TTC549 (cell line): ENCODE measurements around the gene ID3.
"Not testable (repeated sequence)": the region's sequence is repeated elsewhere in the genome, so short reads cannot be mapped to it uniquely, and the experiment has no call there.

Source experiments
- FAIRE-seq: peaks from 2 replicates; lab custom pipeline; 2012; peaks lifted over from hg19 to GRCh38; lab: Jason Lieb, UNC

Gene ID3

DNA sequence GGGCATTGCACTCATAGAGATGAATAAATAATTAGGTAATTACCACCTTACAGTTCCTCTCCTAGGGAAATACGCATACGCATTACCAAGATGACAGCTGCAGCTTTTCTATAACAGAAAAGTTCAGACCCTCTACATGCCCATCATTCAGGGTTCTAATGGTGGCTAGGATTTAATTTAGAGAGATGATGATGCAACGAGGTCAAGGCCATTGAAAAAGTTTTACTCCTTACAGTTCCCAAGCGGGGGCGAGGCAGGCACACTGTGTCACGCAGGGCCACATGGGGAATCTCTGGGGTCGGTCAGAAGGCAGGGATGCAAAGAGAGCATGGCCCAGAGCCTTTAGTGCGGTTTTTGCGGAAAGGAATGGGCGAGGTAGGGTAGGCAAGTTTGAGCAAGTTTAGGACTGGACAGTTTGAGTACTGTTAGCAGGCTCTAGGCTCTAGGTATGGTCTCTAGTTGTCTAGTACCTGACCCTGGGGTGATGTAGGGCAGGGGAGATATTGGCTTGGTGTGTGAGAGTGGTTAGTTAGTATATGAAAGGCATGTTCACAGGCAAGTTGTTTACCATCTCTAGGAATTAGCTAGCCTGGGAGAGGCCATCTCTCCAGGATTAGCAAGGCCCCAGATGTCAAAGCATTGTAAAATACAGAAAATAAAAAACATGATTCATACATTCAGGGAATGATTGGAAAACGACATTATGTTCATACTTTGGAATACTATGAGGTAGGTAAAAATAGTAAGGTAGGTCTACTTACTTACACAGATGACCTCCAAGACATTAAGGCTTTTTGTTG, 29.6 kb upstream of the ID3 start:
- FAIRE-seq = no peak

DNA sequence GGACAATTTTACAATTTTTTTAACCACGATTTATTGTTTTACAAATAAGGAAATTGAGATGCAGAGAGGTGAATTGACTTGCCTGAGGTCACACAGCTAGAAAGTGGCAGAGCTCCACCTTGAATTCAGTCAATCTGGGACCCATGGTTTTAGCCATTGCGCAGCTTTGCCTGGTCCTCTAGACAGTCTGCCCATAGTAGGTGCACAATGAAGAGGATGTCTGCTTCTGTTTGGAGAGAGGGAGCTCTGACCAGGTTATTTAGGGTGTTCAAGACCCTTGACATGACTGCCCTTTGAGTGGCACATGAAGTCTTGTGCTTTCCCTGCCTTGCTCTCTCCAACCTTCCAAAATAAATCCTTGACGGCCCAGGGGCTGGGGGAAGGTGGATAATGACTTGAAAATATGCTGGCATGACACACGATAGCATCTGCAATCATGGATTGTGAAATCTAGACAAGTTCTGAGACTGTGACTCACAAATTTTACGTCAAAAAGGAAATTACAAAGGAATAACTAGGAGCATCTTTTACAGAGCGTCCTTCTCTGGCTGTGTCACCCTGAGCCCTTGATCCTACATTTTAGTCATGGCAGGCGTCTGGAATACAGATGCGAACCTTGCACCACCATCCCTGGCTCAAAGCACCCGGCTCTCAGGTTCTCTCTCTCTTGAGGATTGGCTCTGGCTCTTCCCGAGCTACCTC, 26.2 kb upstream of the ID3 start:
- no peak for FAIRE-seq

DNA sequence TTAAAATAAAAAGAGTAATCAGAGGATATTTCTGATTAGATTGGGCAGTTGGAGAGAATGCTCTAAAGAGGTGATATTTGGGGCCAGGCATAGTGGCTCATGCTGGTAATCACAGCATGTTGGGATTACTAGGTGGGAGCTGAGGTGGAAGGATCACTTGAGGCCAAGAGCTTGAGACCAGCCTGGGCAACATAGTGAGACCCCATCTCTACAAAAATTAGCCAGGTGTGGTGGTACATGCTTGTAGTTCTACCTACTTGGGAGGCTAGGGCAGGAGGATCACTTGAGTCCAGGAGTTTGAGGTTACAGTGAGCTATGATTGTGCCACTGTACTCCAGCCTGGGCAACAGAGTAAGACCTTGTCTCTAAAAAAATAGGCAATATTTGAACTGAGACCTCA, 24.4 kb upstream of the ID3 start:
- not testable (repeated sequence) for FAIRE-seq

DNA sequence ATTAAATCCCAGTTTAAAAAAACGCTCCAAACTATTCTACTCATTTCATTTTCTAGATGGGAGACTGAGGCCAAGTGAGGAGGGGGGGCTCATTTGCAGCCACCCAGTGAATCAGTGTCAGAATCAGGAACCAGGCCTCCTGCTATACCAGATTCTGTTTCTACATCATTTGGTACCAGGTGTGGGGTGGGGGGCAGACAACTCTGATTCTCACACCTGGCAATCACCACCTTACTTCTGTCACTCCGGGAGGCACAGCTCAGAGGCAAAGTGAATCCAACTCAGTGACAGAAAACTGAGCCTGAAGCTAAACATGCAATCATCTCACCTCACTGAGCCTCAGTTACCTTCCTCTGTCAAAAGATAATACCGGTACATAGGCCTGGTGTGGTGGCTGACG, 23.5 kb upstream of the ID3 start:
- FAIRE-seq = no peak

DNA sequence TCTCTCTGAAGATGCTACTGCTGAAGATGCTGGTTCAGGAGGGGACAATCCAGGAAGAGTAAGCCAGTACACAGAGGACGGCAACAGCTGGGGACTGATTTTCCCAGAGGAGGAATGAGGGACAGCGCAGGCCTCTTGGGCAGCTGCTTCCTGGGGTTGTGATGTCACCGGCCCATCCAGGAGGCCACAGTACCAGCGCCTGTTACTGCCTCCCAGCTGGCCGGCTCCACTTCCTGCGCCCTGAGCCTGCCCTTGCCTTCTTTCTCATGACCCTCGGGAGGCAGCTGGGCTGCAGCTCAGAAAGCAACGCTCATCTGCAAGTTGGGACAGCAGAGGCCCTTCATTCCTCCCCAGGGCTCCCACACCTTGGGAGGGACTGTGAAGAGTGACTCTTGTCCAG, 21.9 kb upstream of the ID3 start:
- FAIRE-seq = no peak

DNA sequence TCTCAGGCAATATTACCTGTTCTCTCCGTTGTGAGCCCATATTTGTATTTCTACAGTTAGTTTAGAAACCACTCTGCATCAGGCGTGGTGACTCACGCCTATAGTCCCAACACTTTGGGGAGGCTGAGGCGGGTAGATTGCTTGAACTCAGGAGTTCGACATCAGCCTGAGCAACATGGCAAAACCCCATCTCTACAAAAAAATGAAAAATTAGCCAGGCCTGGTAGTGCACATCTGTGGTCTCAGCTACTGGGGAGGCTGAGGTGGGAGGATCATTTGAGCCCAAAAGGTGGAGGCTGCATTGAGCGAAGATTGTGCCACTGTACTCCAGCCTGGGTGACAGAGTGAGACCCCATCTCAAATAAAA, 19.7 kb upstream of the ID3 start:
- FAIRE-seq = no peak

DNA sequence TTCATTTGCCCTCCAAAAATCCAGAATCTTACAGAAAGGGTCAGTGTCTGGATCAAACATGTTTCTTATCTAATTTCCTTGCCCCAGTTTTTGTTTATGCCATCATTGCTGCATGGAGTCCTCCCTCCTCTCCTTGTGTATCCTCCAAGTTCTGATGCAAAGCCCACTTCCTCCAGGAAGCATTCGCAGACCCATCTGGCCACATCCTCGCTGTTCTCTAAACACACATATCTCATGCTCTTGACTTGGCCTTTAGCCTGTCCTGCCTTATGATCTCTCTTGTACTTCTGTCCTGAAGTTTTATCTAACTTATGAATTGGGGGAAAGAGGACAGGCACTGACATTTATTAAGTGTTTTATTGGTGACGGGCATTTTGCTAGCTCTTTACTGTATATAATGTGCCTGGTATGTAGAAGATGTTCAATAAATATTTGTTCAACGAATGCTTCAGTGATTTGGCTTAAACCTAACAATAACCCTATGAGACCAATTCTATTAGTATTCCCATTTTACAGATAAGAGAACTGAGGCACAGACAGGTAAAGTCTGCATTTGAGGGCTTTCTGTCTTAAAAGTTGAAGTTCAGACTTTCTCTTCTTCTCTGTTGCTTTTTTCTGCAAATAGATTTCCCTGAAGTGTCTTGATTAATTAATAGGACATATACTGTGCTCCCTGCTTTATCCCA, 19.2 kb upstream of the ID3 start:
- no peak for FAIRE-seq

DNA sequence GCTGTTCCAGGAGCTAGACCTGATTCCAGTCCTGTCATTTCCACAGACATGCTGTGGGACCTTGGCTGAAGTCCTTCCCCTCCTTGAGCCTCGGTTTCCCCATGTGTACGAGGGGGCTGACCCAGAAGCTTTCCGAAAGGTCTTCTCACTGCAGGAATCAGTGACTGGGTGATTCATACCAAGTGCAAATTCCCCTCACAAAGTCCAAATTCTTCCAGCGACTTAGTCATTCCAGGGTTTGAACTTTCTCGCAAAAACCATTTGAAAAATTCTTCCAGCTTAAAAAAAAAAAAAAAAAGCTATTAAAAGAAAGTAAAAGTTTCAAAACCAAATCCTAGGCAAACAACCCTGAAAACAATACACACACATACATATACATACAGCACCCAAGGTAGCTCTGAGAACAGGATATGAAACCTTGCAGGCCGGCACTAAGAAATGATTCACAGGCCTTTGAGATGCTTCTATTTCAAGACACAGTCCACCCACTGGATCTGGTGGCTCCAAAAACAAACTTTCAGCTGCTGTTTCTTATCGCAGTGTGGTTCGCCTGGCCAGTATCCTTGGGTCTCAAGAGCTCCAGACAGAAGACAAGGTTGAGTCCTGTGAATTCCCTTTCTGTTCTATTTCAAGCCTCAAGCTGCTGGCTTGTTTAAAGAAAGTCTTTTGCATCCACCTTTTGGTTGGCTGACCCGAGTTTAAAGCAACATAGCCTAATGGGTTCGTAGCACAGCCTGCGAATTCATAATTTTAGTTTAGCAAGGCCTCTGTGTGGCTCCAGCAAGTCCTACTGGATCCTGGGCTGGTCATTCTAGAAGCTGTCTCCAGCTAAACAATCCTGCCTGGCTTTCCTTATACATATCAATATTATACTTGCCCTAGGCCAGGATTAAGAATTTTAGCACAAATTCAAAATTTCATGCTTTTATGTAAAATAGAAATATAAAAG, 18.0 kb upstream of the ID3 start:
- FAIRE-seq = peak; percentile 45

DNA sequence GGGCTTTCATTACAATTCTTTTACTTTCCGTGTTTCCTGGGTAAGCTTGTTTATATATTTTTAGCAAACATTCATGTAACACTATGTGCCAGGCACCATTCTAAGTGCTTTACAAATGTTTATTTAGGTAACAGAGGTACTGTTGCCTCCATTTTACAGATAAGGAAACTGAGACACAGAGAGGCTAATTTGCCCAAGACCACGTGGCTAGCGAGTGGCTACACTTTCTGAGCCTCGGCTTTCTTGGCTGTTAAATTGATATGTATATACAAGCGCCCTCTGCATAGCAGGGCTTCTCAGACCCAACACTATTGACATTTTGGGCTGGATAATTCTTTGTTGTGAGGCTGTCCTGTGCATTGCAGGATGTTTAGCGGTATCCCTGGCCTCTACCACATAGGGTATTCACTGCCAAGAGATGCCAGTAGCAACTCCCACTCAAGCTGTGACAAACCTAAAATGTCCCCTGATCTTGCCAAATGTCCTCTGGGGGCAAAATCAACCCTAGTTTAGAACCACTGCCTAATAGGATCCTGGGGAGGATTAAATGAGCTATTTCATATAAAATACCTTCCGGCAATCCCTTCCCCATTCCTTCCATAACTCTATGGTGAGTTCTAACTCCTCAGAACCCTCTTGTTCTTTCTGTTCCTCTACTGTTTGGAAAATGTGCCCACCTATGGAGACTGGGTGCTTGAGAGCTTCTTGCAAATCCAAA, 17.2 kb upstream of the ID3 start:
- FAIRE-seq = no peak

DNA sequence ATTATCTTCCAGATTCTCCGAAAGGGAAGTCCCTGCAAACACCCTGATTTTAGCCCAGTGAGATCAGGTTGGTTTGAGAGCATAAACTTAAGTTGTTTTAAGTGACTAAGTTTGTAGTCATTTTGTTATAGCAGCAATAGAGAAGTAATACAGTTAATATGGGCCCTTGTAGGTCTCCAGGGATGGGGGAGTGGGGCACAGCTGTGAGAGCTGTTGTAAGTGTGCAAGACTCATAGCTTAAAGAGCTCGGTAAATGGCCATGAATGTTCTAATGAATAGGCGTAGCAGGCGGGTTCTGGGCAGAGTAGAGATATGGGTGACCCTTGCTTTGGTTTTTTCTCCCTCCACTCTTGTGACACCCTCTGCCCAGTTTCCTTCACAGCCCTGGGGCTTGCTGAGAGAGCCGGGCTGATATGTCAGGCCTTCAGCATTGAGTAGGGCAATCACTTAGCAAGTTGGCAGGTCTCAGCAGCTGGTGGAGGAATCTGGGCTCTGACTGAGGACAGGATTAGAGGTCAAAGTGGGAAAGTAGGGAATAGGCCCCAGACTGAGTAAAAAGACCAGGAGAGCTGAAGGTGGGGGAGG, 16.0 kb upstream of the ID3 start:
- FAIRE-seq = no peak

DNA sequence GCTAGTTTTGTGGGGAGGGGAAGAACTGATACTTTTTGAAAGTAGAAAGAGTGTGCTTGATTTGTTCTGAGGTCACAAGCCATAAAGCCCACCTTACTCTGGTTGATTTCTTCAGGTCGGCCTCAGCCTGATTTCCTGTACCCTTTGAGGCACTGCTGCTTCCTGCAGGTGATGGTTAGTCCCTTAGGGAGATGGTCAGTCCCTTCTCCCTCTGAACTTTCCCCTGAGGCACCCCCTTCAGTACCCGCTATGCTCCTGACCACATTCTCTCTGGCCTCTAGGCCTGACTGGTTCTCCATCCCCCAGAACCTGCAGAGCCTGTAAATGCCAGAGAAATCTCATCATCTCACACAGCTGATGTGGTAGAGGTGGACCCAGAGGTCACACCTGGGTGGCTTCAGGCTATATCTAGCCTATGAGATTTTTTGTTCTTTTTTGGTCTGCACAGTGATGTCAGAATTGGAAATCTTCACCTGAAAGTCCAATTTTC, 15.0 kb upstream of the ID3 start:
- FAIRE-seq = no peak

DNA sequence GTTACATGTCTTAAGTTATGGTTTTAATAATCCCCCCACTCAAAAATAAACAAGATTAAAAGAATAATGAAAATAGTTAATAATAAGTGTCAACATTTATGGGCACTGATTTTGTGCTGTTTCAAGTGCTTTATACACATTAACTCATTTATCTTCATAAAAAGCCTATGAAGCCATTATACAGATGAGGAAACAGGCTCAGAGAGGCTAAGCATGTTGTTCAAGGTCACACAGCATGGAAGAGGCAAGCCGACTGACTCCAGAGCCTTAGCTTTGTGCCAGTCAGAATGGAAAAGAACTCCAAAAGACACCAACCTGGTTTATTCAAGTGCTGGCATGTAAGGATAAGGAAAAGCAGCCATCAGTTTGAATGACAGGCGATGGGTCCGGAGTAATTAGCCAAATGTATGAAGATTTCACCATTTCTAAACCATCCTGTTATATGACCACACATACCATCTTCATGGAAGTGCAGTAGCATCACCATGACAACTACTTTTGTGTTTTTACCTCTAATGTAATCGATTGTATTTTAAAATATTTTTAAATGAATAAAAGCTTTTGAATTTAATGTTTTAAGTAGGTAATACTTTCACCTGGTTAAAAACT, 14.4 kb upstream of the ID3 start:
- no peak for FAIRE-seq

DNA sequence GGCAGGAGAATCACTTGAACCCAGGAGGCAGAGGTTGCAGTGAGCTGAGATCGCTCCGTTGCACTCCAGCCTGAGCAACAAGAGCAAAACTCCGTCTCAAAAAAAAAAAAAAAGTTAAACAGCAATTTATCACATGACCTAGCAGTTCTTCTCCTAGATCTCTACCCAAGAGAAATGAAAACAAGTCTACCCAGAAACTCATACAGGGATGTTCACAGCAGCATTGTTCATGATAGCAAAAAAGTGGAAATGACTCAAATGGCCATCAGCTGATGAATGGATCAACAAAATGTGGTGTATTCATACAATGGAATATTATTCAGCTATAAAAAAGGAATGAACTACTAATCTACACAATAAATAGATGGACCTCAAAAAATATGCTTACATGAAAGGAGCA, 12.2 kb upstream of the ID3 start:
- no peak for FAIRE-seq

DNA sequence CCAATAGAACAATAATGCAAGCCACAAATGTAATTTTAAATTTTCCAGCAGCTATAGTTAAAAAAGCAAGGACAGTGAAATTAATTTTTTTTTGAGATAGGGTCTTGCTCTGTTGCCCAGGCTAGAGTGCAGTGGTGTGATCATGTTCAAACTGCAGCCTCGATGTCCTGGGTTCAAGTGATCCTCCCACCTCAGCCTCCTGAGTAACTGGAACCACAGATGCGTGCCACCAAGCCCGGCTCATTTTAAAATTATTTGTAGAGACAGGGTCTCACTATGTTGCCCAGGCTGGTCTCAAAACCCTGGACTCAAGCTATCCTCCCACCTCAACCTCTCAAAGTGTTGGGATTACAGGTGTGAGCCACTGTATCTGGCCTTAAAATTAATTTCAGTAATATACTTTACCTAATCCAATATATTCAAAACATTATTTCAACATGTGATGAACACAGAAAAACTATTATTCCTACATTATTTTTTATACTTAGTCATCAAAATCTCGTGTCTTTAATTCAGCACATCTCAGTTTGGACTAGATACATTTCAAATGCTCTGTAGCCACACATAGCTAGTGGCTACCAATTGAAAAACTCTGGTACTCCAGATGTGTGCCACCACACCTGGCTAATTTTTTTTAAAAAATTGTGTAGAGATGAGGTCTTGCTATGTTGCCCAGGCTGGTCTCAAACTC, 10.8 kb upstream of the ID3 start:
- no peak for FAIRE-seq

DNA sequence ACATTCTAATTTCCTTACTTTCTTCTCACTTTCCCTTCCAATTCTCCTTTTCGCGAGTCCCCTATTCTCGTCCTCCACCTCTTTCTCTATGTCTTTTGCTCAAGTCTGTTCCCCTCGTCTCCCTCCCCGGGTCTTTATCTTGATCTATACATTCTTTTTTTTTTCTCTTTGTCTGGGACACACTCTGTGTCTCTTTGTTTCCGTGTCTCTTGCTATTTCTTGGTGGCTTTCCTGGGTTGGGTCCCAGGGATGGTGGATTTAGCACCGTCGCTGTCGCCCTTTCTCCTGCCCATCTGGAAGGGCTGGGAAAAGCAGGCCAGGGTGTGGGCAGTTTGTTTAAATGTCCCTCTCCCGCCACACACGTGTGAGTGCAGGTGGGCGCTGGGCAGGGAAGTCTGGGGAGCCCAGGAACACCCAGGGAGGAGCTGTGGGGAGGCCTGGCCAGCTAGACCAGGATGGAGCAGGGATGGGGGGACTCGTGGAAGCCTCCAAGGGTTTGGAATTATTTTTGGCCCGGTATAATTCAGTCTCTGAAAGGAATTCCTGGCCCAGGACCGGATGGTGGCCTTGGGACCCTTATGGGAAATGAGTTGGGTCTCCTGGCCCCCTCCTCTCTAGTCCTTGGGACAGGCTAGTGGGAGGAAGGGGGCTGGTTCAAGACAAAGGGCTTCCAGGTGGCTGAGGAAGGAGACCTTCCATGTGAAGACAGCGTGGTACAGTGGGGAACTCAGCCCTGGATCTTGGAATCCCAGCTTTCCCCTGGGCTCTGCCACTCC, 9.5 kb upstream of the ID3 start:
- no peak for FAIRE-seq

DNA sequence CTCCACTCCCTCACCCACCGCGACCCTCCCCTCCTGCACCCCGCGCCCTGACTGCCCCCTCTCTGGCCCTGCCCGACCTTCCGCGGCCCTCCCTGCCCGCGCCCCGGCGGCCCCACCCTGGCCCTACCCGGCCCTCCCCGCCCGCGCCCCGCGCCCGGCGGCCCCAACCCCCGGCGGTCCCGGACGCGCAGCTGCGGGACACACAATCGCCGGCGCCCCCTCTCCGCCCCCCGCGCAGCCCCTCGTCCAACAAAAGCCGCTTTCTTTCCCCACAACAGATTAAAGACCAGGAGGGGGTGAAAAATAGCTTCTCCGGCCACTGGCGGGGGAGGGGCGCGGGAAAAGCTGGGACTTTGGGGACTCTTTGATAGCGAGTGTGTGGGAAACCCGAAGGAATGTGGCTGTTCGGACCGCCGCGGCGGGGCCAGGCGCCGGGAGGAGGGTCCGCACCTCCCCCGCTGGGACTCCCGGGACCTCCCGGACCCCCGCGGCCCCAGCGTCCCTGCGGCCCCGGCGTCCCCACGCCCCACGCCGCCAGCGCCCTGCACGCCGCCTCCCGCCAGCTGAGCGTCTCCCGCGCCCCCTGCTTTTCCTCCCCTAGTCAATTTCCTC, 8.8 kb upstream of the ID3 start:
- FAIRE-seq = no peak

DNA sequence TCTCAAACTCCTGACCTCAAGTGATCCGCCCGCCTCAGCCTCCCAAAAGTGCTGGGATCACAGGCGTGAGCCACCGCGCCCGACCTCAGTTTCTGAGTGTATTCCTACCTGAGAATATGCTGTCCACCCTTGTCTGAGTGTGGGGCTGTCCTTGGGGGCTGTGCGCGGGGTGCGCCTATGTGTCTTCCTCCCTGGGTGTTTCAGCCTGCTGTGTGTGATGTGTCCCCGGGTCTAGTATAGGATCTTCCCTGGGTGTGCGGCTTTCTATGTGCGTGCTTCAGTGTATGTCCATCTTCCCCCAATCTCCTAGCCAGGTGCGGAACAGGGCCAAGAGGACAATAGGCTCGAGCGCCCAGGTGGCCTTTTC, 8.3 kb upstream of the ID3 start:
- no peak for FAIRE-seq

DNA sequence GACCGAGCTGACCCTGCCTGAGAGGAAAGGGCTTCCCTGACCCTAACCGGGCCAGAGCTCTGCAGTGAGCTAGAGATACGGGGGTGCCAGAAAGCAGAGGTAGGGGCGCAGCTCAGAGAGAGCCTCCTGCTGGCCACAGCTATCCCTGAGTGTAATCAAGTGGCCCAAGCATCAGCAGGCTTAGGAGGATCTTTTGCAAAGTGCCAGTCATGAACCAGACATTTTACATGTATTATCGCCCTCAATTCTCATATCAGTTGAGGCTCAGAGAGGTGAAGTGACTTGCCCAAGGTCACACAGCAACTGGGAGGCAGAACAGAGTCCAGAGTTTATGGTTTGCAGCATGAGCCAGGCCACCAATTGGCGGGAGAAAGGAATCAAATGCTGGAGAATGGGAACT, 7.0 kb upstream of the ID3 start:
- FAIRE-seq = no peak

DNA sequence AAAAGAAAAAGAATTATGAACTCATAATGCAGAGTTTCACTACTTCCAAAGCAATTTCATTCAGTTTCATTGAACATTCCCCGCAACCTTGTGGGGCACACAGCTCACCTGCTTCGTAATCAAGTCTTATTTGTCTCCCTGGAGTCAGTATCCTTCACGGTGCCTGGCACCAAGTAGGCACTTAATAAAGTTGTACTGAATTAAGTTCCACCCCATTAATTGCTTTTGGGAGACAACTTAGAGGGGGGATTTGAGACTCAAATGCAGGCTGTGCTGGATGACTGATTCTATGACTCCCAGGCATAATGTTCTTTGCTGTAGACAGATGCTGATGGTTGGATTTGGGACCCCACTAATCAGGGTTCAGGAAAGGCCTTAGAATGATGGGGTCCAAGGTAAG, 6.5 kb upstream of the ID3 start:
- FAIRE-seq = no peak
